HG03575 (cell line): Measurements from ENCODE around the gene LGMN.
"Not testable (repeated sequence)": the region's sequence is repeated elsewhere in the genome, so short reads cannot be mapped to it uniquely, and the experiment has no call there.

Source experiments
- ATAC-seq: cut with Tn5 transposase; IDR thresholded peaks from one replicate; pipeline ENCODE4 v1.9.1; 2021; ENCODE audit not compliant: unreplicated experiment, insufficient number of reproducible peaks, low FRiP score; ENCODE audit errors: extremely low read depth

Gene LGMN

GRCh38 chr14:92768236-92768635 is 19.8 kb upstream of the LGMN start:
- peak; percentile 80 for ATAC-seq

- not testable (repeated sequence) for ATAC-seq
Observed at GRCh38 chr14:92763666-92764631, 15.5 kb upstream of the LGMN start.

GRCh38 chr14:92760524-92760805 is 12.0 kb upstream of the LGMN start:
- ATAC-seq = no peak

- ATAC-seq = no peak
Observed at GRCh38 chr14:92759679-92760523, 11.5 kb upstream of the LGMN start.

GRCh38 chr14:92759300-92759678 is 10.9 kb upstream of the LGMN start:
- ATAC-seq = no peak

- no peak for ATAC-seq
Observed at GRCh38 chr14:92756446-92756845, 8.0 kb upstream of the LGMN start.

- no peak for ATAC-seq
Observed at GRCh38 chr14:92755495-92755894, 7.1 kb upstream of the LGMN start.

- ATAC-seq = no peak
Observed at GRCh38 chr14:92754966-92755365, 6.5 kb upstream of the LGMN start.

GRCh38 chr14:92753250-92753649 is 4.8 kb upstream of the LGMN start:
- no peak for ATAC-seq

GRCh38 chr14:92751819-92752218 is 3.4 kb upstream of the LGMN start:
- ATAC-seq = no peak

GRCh38 chr14:92750994-92751400 is 2.6 kb upstream of the LGMN start:
- no peak for ATAC-seq

GRCh38 chr14:92750222-92750728 is 1.8 kb upstream of the LGMN start:
- not testable (repeated sequence) for ATAC-seq

GRCh38 chr14:92747701-92748258 is 647 bp downstream of the LGMN start:
- ATAC-seq = no peak

GRCh38 chr14:92744198-92744597 is 4.2 kb downstream of the LGMN start:
- ATAC-seq = no peak

- ATAC-seq = no peak
Observed at GRCh38 chr14:92740440-92740839, 8.0 kb downstream of the LGMN start.

- no peak for ATAC-seq
Observed at GRCh38 chr14:92737619-92738188, 10.7 kb downstream of the LGMN start.

- no peak for ATAC-seq
Observed at GRCh38 chr14:92737206-92737605, 11.2 kb downstream of the LGMN start.

- ATAC-seq = no peak
Observed at GRCh38 chr14:92735344-92735743, 13.1 kb downstream of the LGMN start.

- ATAC-seq = no peak
Observed at GRCh38 chr14:92734618-92735017, 13.8 kb downstream of the LGMN start.
